GM19455 (cell line): Measurements from ENCODE around the gene STAG3.
A peak's percentile ranks its signal among the peaks of the same experiment; 100 is the strongest.

Experiments
- ATAC-seq: cut with Tn5 transposase; IDR thresholded peaks from one replicate; pipeline ENCODE4 v1.9.1; 2021; ENCODE audit not compliant: unreplicated experiment

STAG3 gene

GRCh38 chr7:100155553-100156317, 22.0 kb upstream of the STAG3 start:
- no peak for ATAC-seq

GRCh38 chr7:100156331-100157068, 21.2 kb upstream of the STAG3 start:
- ATAC-seq: no peak

- ATAC-seq: no peak
Measured at GRCh38 chr7:100157069-100157333, 20.7 kb upstream of the STAG3 start.

GRCh38 chr7:100157334-100158228, 20.1 kb upstream of the STAG3 start:
- no peak for ATAC-seq

GRCh38 chr7:100158229-100159098, 19.3 kb upstream of the STAG3 start, which contains the start of gene TRAPPC14:
Gene TRAPPC14 (minus strand): TSS chr7:100158723. CDS start chr7:100158499, 224 bp downstream.
- peak; percentile 76 for ATAC-seq

- ATAC-seq: no peak
Measured at GRCh38 chr7:100159099-100159623, 18.6 kb upstream of the STAG3 start.

- ATAC-seq: no peak
Measured at GRCh38 chr7:100160067-100160466, 17.7 kb upstream of the STAG3 start.

GRCh38 chr7:100163006-100163531, 14.6 kb upstream of the STAG3 start:
- ATAC-seq: no peak

GRCh38 chr7:100163871-100164270, 13.8 kb upstream of the STAG3 start:
- ATAC-seq: no peak

GRCh38 chr7:100166317-100166940, 11.3 kb upstream of the STAG3 start:
- no peak for ATAC-seq

GRCh38 chr7:100166970-100167911, 10.5 kb upstream of the STAG3 start:
- no peak for ATAC-seq

GRCh38 chr7:100167912-100168323, 9.8 kb upstream of the STAG3 start:
- ATAC-seq: no peak

- no peak for ATAC-seq
Measured at GRCh38 chr7:100169147-100169850, 8.4 kb upstream of the STAG3 start.

- ATAC-seq: no peak
Measured at GRCh38 chr7:100170101-100170897, 7.4 kb upstream of the STAG3 start.

GRCh38 chr7:100171087-100171681, 6.5 kb upstream of the STAG3 start:
- ATAC-seq: no peak

GRCh38 chr7:100171840-100172239, 5.9 kb upstream of the STAG3 start:
- no peak for ATAC-seq
